Stimulated activated CD4-positive, alpha-beta T cell treated with anti-CD3 and anti-CD28 coated beads, TNF-alpha, amount 100 ng/mL, for 48 hours (primary cell): ENCODE results near the gene DENND1A.
A peak's percentile ranks its signal among the peaks of the same experiment; 100 is the strongest.

Experiments used
- DNase-seq, 3 donors: peaks; one replicate each; pipeline ENCODE4 v3.0.0-alpha.2; 2020; ENCODE audit warnings: low read depth in 3 of 3

Gene DENND1A

GRCh38 chr9:123568691-123569688, 360.9 kb downstream of the DENND1A start:
- DNase-seq = no peak

DNA sequence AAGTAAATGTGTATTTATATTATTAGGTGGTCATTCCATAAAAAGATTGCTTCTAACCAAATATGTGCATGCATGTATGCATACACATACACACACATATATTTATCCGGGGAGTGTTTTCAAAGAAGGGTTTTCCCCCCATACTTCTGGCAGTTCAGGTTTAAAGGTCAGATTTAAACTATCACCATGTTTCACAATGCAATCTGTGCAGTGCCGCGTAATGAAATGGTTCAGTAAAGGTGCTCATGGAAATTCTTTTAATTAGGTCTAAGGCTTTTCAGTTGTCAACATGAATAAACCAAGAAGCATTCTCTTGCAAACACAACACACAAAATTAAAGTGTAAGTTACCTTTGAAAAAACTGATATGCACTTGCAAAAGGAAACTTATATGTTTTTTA, 362.9 kb downstream of the DENND1A start:
- no peak for DNase-seq

DNA sequence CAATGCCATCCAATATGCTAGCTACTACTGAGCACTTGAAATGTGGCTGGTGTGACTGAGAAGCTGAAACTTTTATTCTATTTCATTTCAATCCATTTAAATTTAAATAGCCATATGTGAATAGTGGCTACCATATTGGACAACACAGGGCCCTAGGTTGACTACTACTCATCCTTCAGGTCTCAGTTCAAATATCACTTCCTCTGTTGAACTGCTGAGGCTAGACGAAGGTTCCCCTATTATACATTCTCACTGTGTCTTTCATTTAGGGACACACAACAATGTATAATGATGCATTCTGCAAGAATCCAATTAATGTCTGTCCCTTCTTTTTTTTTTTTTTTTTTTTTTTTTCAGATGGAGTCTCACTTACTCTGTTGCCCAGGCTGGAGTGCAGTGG, 365.3 kb downstream of the DENND1A start:
- no peak for DNase-seq

- DNase-seq = no peak
Observed at GRCh38 chr9:123562844-123563346, 367.0 kb downstream of the DENND1A start.

DNA sequence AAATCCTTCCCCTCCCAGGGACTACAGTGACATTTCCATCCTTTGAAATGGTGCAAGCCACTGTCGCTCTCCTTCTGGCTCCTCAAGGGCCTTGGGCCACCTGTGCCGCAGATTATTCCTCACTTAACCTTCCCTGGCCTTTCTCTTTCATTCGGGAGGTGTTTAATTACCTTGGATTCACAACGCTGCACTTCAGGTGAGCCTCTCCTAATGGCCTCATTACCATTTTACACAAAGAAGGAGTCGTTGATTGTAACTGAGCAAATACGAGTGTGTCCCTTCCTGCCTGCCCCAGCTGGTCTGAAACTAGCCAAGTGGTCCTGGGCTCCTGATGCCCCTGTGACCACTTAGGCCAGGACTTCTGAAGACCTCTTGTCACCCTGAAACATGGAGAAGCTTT, 368.9 kb downstream of the DENND1A start:
- DNase-seq = no peak

DNA sequence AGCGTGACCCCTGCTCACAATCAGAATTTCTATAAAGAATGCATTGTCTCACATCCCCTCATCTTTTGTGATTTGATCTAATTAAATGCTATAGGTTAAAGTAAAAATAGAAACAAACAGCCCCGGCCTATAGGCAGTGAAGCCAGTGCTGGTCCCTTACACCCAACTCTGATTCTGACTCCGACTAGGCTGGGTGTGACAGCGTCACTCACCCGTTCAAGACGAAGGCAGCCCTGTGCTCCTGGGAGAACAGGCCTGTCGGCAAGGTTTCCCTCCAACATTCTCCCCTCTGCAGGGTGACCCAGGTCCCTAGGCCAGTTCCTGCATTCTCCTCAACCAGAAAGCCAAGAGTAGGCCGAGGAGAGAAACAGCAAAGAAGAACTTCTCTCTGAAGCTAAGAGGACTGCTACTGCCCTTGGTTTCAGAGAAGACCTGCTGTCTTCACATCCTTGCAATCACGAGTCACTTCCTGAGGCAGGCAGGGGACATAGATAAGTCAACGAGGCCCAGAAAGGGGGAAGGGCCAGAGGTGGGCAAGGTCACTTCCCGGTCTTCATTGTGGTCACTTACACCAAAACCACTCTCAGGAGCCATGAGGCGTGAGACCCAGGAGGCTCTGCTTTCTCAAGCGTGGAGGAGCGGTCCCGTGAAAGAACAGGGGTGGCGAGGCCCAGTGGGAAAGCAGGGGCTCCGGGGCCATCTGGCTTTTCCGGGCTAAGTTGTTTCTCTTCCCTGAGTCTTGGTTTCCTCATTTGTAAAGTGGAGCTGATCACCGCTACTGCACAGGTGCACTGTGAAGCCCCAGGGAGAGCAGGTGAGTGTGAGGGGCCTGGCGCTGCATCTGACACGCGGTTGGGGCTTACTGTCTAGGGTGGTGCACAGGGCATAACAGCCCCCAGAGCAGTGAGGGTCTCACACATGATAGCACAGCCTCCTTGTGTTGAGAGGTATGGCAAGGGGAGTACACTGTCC, 373.2 kb downstream of the DENND1A start:
- DNase-seq = no peak

GRCh38 chr9:123555646-123556045, 374.3 kb downstream of the DENND1A start:
- DNase-seq = no peak

GRCh38 chr9:123552530-123552929, 377.4 kb downstream of the DENND1A start:
- no peak for DNase-seq

- DNase-seq = no peak
Observed at GRCh38 chr9:123551734-123552133, 378.2 kb downstream of the DENND1A start.

GRCh38 chr9:123550797-123551196, 379.1 kb downstream of the DENND1A start:
- DNase-seq = no peak

- no peak for DNase-seq
Observed at GRCh38 chr9:123550012-123550411, 379.9 kb downstream of the DENND1A start.

DNA sequence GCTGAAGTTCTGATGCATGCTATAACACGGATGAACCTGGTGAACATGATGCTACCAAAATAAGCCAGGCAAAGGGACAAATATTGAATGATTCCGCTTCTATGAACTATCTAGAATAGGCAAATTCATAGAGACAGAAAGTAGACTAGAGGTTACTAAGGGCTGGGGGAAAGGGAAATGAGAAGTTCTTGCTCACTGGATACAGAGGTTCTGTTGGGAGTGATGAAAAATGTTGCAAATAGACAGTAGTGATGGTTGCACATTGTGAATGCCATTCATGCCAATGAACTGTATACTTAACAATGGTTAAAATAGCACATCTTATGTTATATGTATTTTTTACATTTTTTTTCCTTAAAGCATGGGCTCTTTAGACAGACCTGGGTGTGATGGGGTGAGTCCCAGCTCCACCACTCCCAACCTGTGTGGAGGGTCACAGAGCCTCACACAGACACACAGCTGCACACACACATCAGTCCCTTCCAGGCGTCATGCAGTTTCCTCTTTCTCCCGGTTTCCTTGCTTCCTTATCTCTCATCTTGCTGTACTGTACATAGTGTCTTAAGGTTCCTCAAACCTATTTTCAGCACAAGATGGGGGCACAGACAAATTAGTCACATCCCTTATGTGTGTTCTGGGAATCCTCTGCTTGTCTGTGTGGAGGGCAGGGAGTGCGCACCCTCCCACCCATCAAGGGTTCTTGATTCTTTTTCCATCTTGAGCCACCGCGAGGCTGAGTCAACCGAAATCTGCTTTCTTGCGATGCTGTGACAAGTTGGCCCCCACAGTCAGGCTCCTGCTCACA, 381.0 kb downstream of the DENND1A start:
- peak; percentile 30 to 65 (median 49) for DNase-seq

GRCh38 chr9:123544007-123544827, 385.7 kb downstream of the DENND1A start:
- no peak for DNase-seq

- DNase-seq = no peak
Observed at GRCh38 chr9:123543492-123543891, 386.4 kb downstream of the DENND1A start.

- DNase-seq = no peak
Observed at GRCh38 chr9:123542435-123543225, 387.3 kb downstream of the DENND1A start.

GRCh38 chr9:123541411-123541810, 388.5 kb downstream of the DENND1A start:
- DNase-seq = no peak

DNA sequence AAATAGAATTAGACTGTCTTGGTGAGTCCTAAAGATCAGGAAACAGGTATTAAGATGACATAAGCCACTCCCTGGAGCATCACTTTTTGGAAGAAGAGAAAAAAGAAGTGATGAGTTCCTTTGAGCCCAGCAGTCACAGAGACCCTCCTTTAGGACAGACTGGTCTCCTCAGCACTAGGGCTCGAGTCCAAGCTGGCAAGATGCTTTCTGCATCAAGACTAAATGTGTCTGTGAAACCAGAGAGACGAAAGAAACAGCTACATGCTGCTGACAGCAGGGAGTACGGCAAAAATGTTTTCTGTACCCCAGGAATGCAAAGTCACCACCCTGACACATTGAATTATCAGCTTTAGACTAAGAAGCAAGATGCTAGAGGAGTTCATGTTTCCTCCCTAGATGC, 389.5 kb downstream of the DENND1A start:
- no peak for DNase-seq

DNA sequence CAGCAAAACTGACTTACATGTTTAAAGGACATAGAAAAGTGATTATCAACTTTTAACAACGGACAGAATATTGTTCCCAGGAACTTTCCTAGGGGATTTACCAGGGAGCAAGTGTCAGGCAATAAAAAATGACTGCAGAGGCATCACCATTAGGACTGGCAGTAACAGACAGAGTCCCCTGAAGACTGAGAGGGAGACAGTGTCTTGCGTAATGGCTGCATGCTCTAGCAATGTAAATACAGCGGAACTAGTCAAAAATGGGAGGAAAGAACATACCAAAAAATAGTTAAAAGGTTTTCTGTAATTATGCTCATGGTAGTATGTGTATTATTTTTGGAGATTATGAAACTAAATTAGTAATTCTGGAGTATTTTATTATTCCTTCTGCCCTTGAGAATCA, 392.1 kb downstream of the DENND1A start:
- no peak for DNase-seq

- DNase-seq = no peak
Observed at GRCh38 chr9:123536455-123536868, 393.5 kb downstream of the DENND1A start.

DNA sequence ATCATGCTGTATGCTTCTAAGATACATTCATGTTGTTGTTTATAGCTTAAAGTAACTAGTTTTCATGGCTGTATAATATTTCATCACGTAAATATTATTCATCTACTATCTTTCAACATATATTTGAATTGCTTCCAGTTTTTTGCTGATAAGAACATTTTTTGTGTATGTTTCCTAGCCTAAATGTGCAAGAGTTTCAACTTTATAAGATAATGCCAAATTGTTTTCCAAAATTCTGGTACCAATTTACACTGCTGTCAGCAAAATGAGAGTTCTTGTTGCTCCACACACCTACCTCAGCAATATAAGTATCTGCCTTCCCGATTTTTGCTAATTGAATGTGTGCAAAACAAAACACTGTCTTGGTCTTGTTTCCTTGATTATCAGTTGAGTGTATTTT, 395.6 kb downstream of the DENND1A start:
- no peak for DNase-seq
